HCT116 (cell line): ENCODE results near the gene XK. TPM values are rescaled to one million over a fixed set of nuclear protein-coding genes. Genes with fewer than 3 reads are reported as not detected.

Source experiments
- ATAC-seq: fragments of 200-7000 bp; cut with Tn5 transposase; 2 replicates; pipeline ENCODE4 v1.9.1; 2020; ENCODE audit warnings: mild to moderate bottlenecking, moderate library complexity
- Bru-seq: library from RNA; stranded (reverse); fragments of 400-500 nt; gene quantifications from one replicate; lab custom pipeline; 2021; lab: Mats Ljungman, UMichigan
- BruChase-seq, 2 experiments: library from RNA; stranded (reverse); fragments of 400-500 nt; gene quantifications; one replicate each; lab custom pipeline; 2021; lab: Mats Ljungman, UMichigan
- BruUV-seq: library from RNA; stranded (reverse); fragments of 400-500 nt; replicated peaks from 2 replicates; lab custom pipeline; 2021; lab: Mats Ljungman, UMichigan
- CTCF ChIA-PET: fragments of 300-600 bp; sonication (Branson Sonifier 250); formaldehyde crosslinking; loops from one replicate; lab custom pipeline; 2021; ENCODE audit warnings: antibody characterized with exemption; lab: Charles Lee
- POLR2A ChIA-PET: fragments of 300-600, 350-600 bp; sonication (Branson Sonifier 250); formaldehyde crosslinking; loops from one replicate; lab custom pipeline; 2021; ENCODE audit warnings: antibody characterized with exemption; lab: Charles Lee
- RAD21 ChIA-PET, 2 experiments: fragments of 300-600 bp; sonication (Branson Sonifier 250); formaldehyde crosslinking; loops; one replicate each; lab custom pipeline; 2023; ENCODE audit warnings: low total read pairs in 2 of 2; ENCODE audit not compliant: uncharacterized antibody in 2 of 2, unreplicated experiment in 2 of 2, low non-redundant PET in 1 of 2; lab: Charles Lee
- DNase-seq: peaks from one replicate; pipeline ENCODE4 v3.0.0-alpha.2; 2010; ENCODE audit warnings: low read depth, low spot score
- H2AFZ ChIP-seq: fragments of 200-600 bp; shearing (Covaris generic), sonication (generic); 2 replicates; pipeline ENCODE4 v1.6.1; 2017; ENCODE audit warnings: low read depth, mixed run types, mixed read lengths, antibody characterized with exemption, low read length; ENCODE audit not compliant: poor library complexity, severe bottlenecking
- H3K27ac ChIP-seq: 2 replicates; pipeline ENCODE4 v1.5.1; 2012; ENCODE audit warnings: low read depth, low read length
- H3K27me3 ChIP-seq: fragments of 200-600 bp; sonication (generic); 2 replicates; pipeline ENCODE4 v1.6.1; 2016; ENCODE audit warnings: mixed run types, low read length, mixed read lengths; ENCODE audit not compliant: insufficient read depth
- H3K36me3 ChIP-seq, 2 experiments: fragments of 200-500 bp in 1 of 2; fragments of 200-600 bp in 1 of 2; sonication (Bioruptor generic) in 1 of 2; sonication (generic) in 1 of 2; 2 replicates each; pipeline versions ENCODE4 v1.5.1 to v1.6.1; 2014 to 2016; ENCODE audit warnings: low read length in 2 of 2, inconsistent platforms in 1 of 2, mixed read lengths in 1 of 2, mixed run types in 1 of 2; ENCODE audit not compliant: insufficient read depth in 2 of 2, control insufficient read depth in 1 of 2
- H3K4me1 ChIP-seq, 2 experiments: fragments of 200-600 bp in 1 of 2; sonication (generic) in 1 of 2; 2 replicates each; pipeline versions ENCODE4 v1.5.1 to v1.6.1; 2012 to 2017; ENCODE audit warnings: low read length in 2 of 2, inconsistent platforms in 1 of 2, mild to moderate bottlenecking in 1 of 2, mixed read lengths in 1 of 2, mixed run types in 1 of 2, moderate library complexity in 1 of 2; ENCODE audit not compliant: insufficient read depth in 2 of 2, control insufficient read depth in 1 of 2
- H3K4me2 ChIP-seq: fragments of 200-600 bp; sonication (generic); 2 replicates; pipeline ENCODE4 v1.6.1; 2017; ENCODE audit warnings: mixed run types, low read length, mixed read lengths
- H3K4me3 ChIP-seq, 2 experiments: fragments of 200-600 bp in 1 of 2; sonication (generic) in 1 of 2; replicated peaks in 1 of 2; 2 replicates each; pipeline ENCODE4 v1.5.1; 2011 to 2016; ENCODE audit warnings: low read length in 2 of 2, control low read depth in 1 of 2, low read depth in 1 of 2, mild to moderate bottlenecking in 1 of 2, mixed read lengths in 1 of 2, mixed run types in 1 of 2
- H3K79me2 ChIP-seq: fragments of 200-600 bp; sonication (generic); 2 replicates; pipeline ENCODE4 v1.6.1; 2017; ENCODE audit warnings: mild to moderate bottlenecking, mixed run types, low read length, moderate library complexity, mixed read lengths; ENCODE audit not compliant: insufficient read depth
- H3K9ac ChIP-seq: fragments of 200-600 bp; sonication (generic); 2 replicates; pipeline ENCODE4 v1.6.1; 2016; ENCODE audit warnings: low read length, mixed read lengths
- H3K9me2 ChIP-seq: fragments of 200-600 bp; sonication (generic), shearing (Covaris generic); 2 replicates; pipeline ENCODE4 v1.6.1; 2017; ENCODE audit warnings: mixed run types, mild to moderate bottlenecking, moderate library complexity; ENCODE audit not compliant: insufficient read depth
- H3K9me3 ChIP-seq, 2 experiments: fragments of 200-500 bp in 1 of 2; fragments of 200-600 bp in 1 of 2; sonication (Bioruptor generic) in 1 of 2; sonication (generic) in 1 of 2; 2 replicates each; pipeline ENCODE4 v1.6.1; 2014 to 2017; ENCODE audit warnings: low read length in 2 of 2, mixed read lengths in 2 of 2, inconsistent platforms in 1 of 2, low read depth in 1 of 2, mild to moderate bottlenecking in 1 of 2, mixed run types in 1 of 2, moderate library complexity in 1 of 2; ENCODE audit not compliant: control insufficient read depth in 1 of 2, insufficient read depth in 1 of 2
- H4K20me1 ChIP-seq: fragments of 200-600 bp; sonication (generic), shearing (Covaris generic); 2 replicates; pipeline ENCODE4 v1.6.1; 2017; ENCODE audit warnings: mixed run types, mild to moderate bottlenecking, moderate library complexity; ENCODE audit not compliant: insufficient read depth
- CBX3 ChIP-seq: IDR thresholded peaks from 2 replicates; pipeline ENCODE4 v1.6.1; 2012; ENCODE audit warnings: low read depth
- CEBPB ChIP-seq: IDR thresholded peaks from 2 replicates; pipeline ENCODE4 v1.6.1; 2012; ENCODE audit warnings: low read depth
- CTCF ChIP-seq, 3 experiments: fragments of 200-600 bp in 1 of 3; sonication (generic) in 1 of 3; IDR thresholded peaks in 2 of 3; conservative IDR thresholded peaks in 1 of 3; 2 replicates each; pipeline ENCODE4 v1.5.1; 2012 to 2017; ENCODE audit warnings: low read depth in 2 of 3, low read length in 2 of 3, antibody characterized with exemption in 1 of 3, borderline replicate concordance in 1 of 3, control low read depth in 1 of 3, mild to moderate bottlenecking in 1 of 3, mixed read lengths in 1 of 3, mixed run types in 1 of 3, moderate library complexity in 1 of 3; ENCODE audit not compliant: insufficient read depth in 1 of 3
- EGR1 ChIP-seq: IDR thresholded peaks from 2 replicates; pipeline ENCODE4 v1.6.1; 2012; ENCODE audit warnings: low read depth
- FOSL1 ChIP-seq: IDR thresholded peaks from 2 replicates; pipeline ENCODE4 v1.6.1; 2012; ENCODE audit warnings: low read depth
- MAX ChIP-seq: IDR thresholded peaks from 2 replicates; pipeline ENCODE4 v1.6.1; 2012
- POLR2A ChIP-seq: IDR thresholded peaks from 2 replicates; pipeline ENCODE4 v1.7.0; 2011; ENCODE audit warnings: borderline replicate concordance; ENCODE audit not compliant: insufficient read depth, insufficient read length; ENCODE audit errors: extremely low read depth
- SP1 ChIP-seq: IDR thresholded peaks from 2 replicates; pipeline ENCODE4 v1.6.1; 2012; ENCODE audit warnings: low read depth
- TCF7L2 ChIP-seq: IDR thresholded peaks from 2 replicates; pipeline ENCODE4 v1.7.0; 2011; ENCODE audit warnings: borderline replicate concordance, inconsistent platforms; ENCODE audit not compliant: insufficient read depth, insufficient read length; ENCODE audit errors: extremely low read depth
- ZFX ChIP-seq: fragments of 450-650 bp; IDR thresholded peaks from 2 replicates; pipeline ENCODE4 v1.6.1; 2017
- intact Hi-C: fragments of 100-400 bp; cut with micrococcal nuclease; formaldehyde crosslinking; loops from 2 replicates; pipeline ENCODE4 v1.10.0; 2022
- long read RNA-seq: library from polyadenylated mRNA; unstranded; transcript quantifications from one replicate; pipeline ENCODE4 v2.0.0, GENCODE V29; 2021; ENCODE audit not compliant: unreplicated experiment
- polyA plus RNA-seq: library from polyadenylated mRNA; unstranded; fragments of >200 nt; gene quantifications from 2 replicates; pipeline ENCODE4 v1.2.1, GENCODE V29; 2012; ENCODE audit warnings: missing spikeins
- total RNA-seq: library from RNA; stranded (reverse); gene quantifications from one replicate; pipeline ENCODE4 v1.2.1, GENCODE V29; 2021; ENCODE audit not compliant: unreplicated experiment

Gene XK, protein sequence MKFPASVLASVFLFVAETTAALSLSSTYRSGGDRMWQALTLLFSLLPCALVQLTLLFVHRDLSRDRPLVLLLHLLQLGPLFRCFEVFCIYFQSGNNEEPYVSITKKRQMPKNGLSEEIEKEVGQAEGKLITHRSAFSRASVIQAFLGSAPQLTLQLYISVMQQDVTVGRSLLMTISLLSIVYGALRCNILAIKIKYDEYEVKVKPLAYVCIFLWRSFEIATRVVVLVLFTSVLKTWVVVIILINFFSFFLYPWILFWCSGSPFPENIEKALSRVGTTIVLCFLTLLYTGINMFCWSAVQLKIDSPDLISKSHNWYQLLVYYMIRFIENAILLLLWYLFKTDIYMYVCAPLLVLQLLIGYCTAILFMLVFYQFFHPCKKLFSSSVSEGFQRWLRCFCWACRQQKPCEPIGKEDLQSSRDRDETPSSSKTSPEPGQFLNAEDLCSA
- 2.6 TPM for total RNA-seq
- 1.1 and 1.2 TPM in 2 replicates for polyA plus RNA-seq
- percentile 47 among the genes with signal in this experiment for Bru-seq, nascent RNA
- BruChase-seq, experiment 1, labeled RNA remaining after a 6-hour chase = percentile 89 among the genes with signal in this experiment
- percentile 76 among the genes with signal in this experiment for BruChase-seq, experiment 2, labeled RNA remaining after a 2-hour chase
- long read RNA-seq, full-length matches to known transcripts = 3 of 3 reads
- long read RNA-seq, partial matches to known transcripts = 0 of 3 reads
- long read RNA-seq, other reads (novel, unspliced or antisense) = 0 of 3 reads

DNA sequence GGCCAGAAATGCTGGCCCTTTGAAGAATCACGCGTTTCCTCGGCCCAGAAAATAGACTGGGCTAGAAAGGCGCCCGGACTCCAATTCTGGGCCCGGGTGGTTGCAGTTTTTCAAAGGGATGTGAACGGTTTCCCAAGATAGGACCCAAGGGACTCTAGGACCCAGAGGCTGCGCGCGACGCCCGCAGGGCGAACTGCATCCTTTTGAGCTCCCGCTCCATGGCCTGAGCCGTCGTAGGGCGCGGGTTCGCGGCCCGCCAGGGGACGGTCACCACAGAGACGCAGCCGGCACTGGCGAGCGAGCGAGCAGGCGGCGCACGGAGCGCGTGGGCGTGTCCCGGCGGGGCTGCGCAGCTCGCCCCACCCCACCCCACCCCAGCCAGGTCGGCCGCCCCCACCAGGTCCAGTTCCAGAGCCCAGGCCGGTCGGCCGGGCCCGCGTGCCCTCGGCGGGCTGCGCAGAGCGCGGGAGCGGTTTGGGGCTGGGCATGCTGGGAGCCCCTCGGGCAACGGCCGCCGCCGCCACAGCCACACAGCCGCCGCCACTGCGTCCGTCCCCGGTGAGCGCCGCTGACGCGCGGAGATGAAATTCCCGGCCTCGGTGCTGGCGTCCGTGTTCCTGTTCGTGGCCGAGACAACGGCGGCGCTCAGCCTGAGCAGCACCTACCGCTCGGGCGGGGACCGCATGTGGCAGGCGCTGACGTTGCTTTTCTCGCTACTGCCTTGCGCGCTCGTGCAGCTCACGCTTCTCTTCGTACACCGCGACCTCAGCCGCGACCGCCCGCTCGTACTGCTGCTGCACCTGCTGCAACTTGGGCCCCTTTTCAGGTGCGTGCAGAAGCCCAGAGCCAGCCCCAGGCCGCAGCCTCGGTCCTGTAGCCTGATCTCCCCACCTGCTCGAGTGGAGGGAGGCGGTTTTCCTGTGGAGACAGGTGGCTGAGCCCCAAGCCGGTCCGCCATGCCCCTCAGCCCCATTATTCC is at the start of gene XK:
TSS of gene XK (plus strand) at position 411 of the 979 bp plus-strand sequence. CDS start at position 582, 171 bp downstream.
- peak within 1 kb of the TSS; percentile 38 to 50 for H3K4me3 ChIP-seq
- DNase-seq (peak; percentile 71), ATAC-seq (peak; percentile 95)
- intact Hi-C loops = no loop called here
- ChIA-PET POLR2A (no interaction called here), RAD21 (no interaction called here), CTCF (no interaction called here)
- no peaks in the 10 kb centered on the region for H3K79me2 ChIP-seq
- H3K27me3 ChIP-seq = no peaks in the 10 kb centered on the region
- H3K4me2 ChIP-seq = peak within 1 kb of the TSS; percentile 72
- H3K9ac ChIP-seq = peak within 1 kb of the TSS; percentile 44
- peak within 1 kb of the TSS; percentile 78 for H2AFZ ChIP-seq
- no peaks in the 10 kb centered on the region for H3K9me2 ChIP-seq
- TF ChIP-seq CEBPB = no peak
- TF ChIP-seq CTCF (IDR thresholded peaks at IDR 0.05 in 2 of 3, conservative IDR thresholded peaks at IDR 0.05 in 1 of 3; ENCODE audit: borderline replicate concordance in 1 of 3, insufficient read depth in 1 of 3, low read depth in 2 of 3, low read length in 2 of 3) = no peak
- peak; percentile 68 for TF ChIP-seq CBX3
- peak; percentile 53; the same call in 1 of the 2 replicates for TF ChIP-seq EGR1
- peak; percentile 56 for TF ChIP-seq ZFX
- peak; percentile 45 for TF ChIP-seq POLR2A
- peak; percentile 70 for TF ChIP-seq MAX
- TF ChIP-seq FOSL1 = peak; percentile 55
- 0 out of 2 replicates have a peak, but pooled peaks have one; percentile 45 for TF ChIP-seq SP1
- TF ChIP-seq TCF7L2 = peak; percentile 94
- no peaks in the 10 kb centered on the region for H3K9me3 ChIP-seq
- no peaks in the 10 kb centered on the region for H4K20me1 ChIP-seq
- no peaks in the 10 kb centered on the region for H3K36me3 ChIP-seq
- BruUV-seq = no TSS peak
- H3K27ac ChIP-seq = peak within 1 kb of the TSS; percentile 60; the same call in 1 of the 2 replicates
- peaks cover 11 to 24% of the 10 kb centered on the region in 2 experiments for H3K4me1 ChIP-seq
